ENCODE results near the gene ZDHHC5.
A peak's percentile ranks its signal among the peaks of the same experiment; 100 is the strongest.
"Not testable (repeated sequence)": the region's sequence is repeated elsewhere in the genome, so short reads cannot be mapped to it uniquely, and the experiment has no call there.

Gene ZDHHC5

DNA sequence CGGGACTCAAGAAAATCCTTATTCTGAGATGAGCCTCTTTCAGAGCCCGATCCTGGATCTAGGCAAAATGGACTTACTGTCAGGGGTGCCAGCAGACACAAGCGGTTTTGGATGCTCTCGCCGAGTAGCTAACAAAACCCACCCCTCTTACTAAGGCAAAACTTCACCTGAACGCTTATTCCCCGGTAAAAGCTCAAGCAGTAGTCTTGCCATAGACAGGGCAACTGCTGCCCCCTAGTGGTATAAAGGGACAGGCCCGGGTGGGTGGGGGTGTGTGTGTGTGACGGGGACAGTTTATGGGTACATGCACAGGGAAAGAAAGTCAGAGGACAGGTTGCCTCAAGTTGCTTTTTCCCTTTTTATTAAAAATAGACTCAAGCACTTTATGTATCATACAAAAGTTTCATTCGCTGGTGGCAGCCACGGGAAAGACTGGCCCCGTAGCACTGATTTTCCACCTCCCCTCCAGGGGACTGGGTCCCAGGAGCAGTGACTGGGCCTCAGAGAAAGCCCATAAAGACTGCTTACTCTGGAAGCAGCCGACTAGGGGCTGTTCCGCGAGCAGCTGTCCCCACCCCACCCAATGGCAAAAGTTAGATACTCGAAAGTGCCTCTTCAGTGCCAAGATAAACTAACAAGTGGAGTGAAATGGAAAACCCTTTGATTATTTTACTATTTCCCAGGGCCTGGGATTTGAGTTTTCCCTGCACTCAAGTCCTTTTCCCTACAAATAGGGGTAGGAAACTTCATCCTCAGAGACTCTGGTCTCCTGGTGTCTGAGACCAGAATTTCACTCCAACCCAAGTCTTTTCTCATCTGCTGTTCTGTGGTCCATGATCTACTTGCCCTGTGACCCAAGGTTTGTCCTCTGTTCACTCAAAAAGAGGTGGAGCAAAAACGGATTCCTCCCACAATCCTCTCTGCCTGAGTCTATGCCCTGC lies 22.9 kb upstream of the ZDHHC5 start:
- peak; percentile 92 for DNase-seq

DNA sequence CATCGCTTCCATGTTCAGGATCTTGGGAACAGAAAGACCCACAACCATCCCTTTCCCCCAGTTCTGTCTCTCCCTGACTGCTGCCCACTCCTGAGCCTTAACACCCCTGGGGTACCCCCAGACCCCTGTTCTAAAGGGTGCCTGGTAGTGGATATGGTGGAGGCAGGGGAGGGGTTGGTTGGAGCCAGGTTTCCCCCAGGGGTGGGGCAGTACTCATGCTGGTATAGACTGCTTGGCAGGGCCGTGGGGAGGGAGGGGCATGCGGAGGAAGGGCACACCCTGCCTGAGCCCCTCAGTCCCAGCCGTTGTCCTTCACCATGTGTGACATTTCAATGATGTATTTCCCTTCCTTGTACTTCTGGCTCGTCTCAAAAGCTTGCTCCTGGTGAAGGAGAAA lies 22.2 kb upstream of the ZDHHC5 start:
- DNase-seq, result peak; percentile 52

- DNase-seq, result no peak
These were observed 21.6 kb upstream of the ZDHHC5 start for GRCh38 chr11:57646194-57646798.

DNA sequence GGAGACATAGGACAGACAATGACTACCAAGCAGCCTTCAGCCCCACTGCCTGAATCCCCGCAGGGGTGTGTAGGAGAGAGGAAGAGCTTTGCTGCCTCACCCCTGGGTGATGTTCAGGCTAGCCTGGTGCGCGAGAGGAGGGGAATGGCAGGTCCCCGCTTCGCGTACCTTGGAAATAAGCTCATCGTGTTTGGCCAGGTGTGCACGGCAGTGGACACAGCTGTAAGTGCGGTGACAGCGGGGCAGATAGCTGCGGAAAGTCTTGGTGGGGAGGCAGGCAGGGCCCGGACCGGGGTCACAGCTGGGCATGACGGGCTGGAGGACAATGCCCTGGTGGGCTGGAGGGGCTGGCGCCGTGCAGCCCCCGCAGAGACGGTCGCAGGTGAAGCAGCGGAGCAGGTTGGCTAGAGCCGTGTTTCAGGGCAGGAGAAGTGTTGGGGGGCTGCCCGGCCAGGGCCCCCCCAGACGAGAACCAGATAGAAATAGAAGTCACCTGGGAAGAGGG lies 21.1 kb upstream of the ZDHHC5 start:
- peak; percentile 57 for DNase-seq

- no peak for DNase-seq
These were observed 20.5 kb upstream of the ZDHHC5 start for GRCh38 chr11:57647372-57647771.

DNA sequence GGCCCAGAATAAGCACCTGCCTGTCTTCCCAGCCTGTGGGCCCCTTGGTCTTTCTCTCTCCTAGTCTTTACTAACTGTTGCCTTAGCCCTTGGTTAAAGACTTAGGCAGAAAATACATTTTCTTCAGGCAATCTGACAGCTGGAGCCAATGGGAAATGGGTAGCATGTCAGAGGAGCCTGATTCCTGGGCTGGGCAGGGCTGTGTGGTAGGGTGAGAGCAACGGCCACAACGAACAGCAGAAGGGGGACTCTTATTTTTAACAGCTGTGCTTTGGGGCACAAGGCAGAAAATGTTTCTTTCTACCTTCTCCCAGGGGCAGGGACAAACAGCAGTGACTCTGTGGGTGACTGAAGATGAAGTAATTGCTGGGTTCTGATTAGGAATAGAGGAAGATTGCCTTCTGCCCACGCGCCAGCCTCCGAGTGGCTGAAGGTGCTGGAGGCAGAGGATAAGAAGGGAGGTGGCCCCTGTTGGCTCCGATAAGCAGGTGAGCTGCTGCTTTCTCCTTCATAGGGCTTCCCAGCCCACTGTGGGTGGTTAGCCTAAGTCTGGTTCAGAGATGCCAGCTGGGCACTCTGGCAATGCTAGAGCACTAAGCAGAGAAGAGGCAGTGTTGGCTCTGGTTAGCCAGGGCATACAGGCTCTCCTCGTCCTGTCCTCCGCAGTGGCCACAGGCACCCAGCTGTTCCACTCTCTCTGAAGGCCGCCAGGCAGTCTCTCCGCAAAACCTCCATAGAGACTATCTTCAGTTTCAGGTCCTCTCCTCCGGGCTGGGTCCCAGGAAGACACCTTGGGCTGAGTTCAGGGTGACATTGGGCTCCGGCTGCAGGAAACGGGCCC lies 19.7 kb upstream of the ZDHHC5 start:
- DNase-seq, result peak; percentile 98

DNA sequence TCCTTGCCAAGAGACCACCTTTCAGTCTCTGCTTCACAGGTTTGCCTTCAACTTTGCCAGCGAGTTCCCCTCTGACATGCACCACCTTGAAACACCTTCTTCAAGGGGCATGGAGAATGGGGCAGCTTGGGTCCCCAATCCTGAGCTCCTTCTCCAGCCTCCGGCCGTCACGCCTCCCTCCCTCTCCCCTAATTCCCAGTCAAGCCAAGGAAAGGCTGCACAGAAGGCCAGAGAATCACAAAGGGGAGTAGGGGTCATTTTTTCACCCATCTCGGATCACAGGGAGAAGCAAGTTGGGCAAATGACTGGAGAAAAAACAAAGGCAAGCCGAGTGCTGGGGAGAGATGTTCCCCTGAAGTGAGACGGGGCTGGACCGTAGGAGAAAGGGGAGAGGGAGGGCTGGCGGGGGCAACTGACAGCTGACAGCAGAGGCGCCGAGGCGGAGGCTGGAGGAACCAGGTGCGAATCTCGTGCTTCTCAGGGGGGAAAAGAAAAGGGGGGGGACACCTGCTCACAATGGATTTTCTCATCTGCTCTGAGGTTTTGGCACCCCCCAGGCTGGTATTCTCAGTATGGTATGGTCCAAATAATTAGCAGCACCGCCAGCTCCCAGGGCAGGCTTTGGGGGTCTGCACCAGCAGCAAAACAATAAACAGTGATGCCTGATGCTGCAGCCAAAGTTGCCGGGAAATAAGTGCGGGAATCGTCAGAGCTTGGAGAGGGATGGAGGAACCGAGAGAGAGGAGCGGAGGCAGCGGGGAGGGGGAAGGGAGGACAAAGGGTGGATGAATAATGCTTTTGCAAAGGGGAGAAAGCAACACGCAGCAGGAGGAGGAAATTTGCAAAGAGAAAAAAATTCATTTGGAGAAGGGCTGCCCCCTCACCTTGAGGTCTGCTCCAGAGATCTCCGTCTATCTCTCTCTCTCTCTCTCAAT lies 18.8 kb upstream of the ZDHHC5 start:
- peak; percentile 50 for DNase-seq

GRCh38 chr11:57649826-57650738 lies 17.8 kb upstream of the ZDHHC5 start, which contains the start of gene YPEL4:
TSS of gene YPEL4 (minus strand) at chr11:57649912. CDS start at chr11:57647107, 2,805 bp downstream.
- DNase-seq, result peak; percentile 85

DNA sequence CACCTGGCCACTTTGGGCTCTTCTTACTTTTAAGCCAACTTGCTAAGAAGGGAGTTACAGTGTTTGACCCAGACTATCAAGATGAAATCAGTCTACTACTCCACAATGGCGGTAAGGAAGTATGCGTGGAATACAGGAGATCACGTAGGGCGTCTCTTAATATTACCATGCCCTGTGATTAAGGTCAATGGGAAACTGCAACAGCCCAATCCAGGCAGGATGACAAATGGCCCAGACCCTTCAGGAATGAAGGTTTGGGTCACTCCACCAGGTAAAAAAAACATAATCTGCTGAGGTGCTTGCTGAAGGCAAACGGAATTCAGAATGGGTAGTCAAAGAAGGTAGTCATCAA lies 17.2 kb upstream of the ZDHHC5 start:
- no peak for DNase-seq

- DNase-seq, result no peak
These were observed 16.5 kb upstream of the ZDHHC5 start for GRCh38 chr11:57651408-57651807.

DNA sequence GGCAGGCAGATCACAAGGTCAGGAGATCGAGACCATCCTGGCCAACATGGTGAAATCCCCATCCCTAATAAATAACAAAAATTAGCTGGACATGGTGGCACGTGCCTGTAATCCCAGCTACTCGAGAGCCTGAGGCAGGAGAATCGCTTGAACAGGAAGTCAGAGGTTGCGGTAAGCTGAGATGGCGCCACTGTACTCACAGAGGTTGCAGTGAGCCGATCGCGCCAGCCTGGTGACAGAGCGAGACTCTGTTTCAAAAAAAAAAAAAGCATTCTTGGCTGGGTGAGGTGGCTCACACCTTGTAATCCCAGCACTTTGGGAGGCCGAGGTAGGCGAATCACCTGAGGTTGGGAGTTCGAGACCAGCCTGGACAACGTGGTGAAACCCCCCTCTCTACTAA lies 15.7 kb upstream of the ZDHHC5 start:
- not testable (repeated sequence) for DNase-seq

- DNase-seq, result no peak
These were observed 15.3 kb upstream of the ZDHHC5 start for GRCh38 chr11:57652662-57653061.

- peak; percentile 57 for DNase-seq
These were observed 14.8 kb upstream of the ZDHHC5 start for GRCh38 chr11:57653163-57653562.

DNA sequence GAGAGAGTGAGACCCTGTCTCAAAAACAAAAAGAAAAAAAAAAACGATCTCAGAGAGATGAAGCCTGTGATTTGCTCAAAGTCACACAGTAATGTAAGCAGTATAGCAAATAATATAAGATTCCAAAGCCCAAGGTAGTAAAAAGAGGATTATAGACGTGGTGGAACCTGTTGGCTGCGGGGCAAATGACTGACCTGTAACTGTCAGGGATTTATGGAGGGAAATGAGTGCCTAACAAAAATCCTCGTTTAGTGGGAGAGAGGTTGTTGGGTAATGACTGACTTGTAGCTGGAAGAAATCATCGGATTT lies 11.1 kb upstream of the ZDHHC5 start:
- no peak for DNase-seq

DNA sequence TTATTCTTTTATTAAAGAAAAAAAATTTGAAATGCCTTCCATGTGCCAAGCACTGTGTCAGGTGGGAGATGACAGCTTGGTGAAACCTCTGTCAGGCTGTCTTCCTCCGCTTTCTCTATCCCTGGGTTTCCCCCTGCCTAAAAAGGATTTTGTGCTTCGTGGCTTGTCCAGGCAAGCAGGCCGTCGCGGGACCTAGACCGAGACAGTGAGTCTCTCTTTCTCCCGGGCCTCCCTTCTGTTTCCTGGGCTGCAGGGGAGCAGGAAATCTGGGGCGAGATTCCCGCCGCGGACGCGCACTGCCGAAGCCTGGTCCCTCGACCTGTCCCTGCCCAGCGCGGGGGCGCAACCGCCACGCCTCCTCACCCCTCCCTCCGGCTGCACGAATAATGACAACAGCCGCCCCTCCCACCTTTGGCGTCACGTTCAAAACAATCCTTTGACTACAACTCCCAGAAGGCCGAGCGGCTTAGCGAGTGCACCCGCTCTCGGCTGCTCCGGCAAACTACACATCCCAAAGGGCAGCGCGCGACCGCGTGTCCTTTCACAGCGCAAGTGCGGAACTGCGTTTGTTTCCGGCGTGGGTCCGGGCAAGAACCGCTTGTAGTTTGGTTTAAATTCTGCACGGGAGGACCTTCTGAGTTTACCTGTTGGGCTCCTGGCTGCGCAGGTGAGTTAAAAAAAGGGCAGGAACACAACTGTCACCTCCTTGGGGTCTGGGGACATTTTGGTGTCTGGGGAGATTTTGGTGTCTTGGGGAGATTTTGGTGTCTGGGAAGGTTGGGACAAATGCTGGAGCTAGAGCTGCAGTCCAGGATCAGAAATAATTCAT lies 10.5 kb upstream of the ZDHHC5 start, which contains the start of gene CLP1:
Gene CLP1 (plus strand): TSS at position 569 of the 829 bp plus-strand sequence. CDS start 1,715 bp downstream, outside the sequence.
- peak; percentile 100 for DNase-seq

- DNase-seq, result no peak
These were observed 9.9 kb upstream of the ZDHHC5 start for GRCh38 chr11:57658023-57658361.

GRCh38 chr11:57659669-57660068 lies 8.2 kb upstream of the ZDHHC5 start:
- no peak for DNase-seq

GRCh38 chr11:57662893-57663292 lies 5.0 kb upstream of the ZDHHC5 start:
- DNase-seq, result peak; percentile 66

- no peak for DNase-seq
These were observed 3.9 kb upstream of the ZDHHC5 start for GRCh38 chr11:57663975-57664374.

DNA sequence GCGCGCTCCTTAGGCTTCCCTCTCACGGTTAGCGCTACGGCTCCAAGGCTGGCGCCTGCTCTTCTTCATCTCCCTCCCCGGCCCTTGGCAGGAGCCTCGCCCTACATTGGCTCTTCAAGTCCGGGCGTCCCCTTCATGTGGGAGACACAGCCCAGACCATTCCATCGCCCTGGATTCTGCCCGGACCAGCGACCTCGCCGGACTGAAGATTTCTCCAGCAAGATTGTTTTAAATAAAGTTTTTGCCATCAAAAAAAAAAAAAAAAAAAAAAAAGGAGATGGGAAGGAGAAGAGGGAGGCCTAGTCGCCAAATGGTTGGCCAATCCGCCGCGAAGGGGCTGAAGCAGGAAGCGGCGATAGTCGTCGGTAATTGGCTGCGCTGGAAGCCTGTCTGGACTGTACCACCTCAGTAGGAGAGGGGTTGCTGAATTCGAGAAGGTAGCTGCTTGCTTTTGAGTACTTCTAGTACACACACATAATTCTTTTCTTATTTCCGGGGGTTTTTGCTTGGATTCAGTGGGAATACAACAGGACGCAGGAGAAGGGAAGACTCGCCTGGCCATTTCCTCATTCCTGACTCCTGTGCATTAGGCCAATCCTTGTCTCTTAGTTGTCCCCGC lies 688 bp upstream of the ZDHHC5 start:
- DNase-seq, result peak; percentile 99
